ENCODE data around the gene RMDN2.
"Not testable (repeated sequence)": the region's sequence is repeated elsewhere in the genome, so short reads cannot be mapped to it uniquely, and the experiment has no call there.

RMDN2 gene

DNA sequence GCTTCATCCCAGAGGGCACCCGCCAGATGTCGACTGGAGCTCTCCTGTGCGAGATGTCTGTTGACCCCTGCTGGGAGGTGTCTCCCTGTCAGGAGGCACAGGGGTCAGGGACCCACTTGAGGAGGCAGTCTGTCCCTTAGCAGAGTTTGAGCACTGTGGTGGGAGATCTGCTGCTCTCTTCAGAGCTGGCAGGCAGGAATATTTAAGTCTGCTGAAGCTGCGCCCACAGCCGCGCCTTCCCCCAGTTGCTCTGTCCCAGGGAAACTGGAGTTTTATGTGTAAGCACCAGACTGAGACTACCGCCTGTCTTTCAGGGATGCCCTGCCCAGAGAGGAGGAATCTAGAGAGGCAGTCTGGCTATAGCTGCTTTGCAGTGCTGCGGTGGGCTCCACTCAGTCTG is 16.2 kb downstream of the RMDN2 start:
- not testable (repeated sequence) for H3K9ac ChIP-seq (ENCODE audit: low read depth, low read length); H3K27me3 ChIP-seq (ENCODE audit: insufficient read depth, low read length, poor library complexity); ATAC-seq (ENCODE audit: insufficient read depth, low read depth); H3K79me2 ChIP-seq (ENCODE audit: insufficient read depth, low read length); DNase-seq; H3K4me3 ChIP-seq (ENCODE audit: low read depth in 1 of 2, low read length in 2 of 2); H3K4me2 ChIP-seq (ENCODE audit: insufficient read depth, low read length); H3K27ac ChIP-seq (ENCODE audit: low read length); H2AFZ ChIP-seq (ENCODE audit: low read depth, low read length); H4K20me1 ChIP-seq (ENCODE audit: insufficient read depth, low read length); H3K4me1 ChIP-seq (ENCODE audit: insufficient read depth, low read length); H3K36me3 ChIP-seq (ENCODE audit: insufficient read depth, low read length); H3K9me3 ChIP-seq (ENCODE audit: insufficient read depth, low read length, severe bottlenecking)

DNA sequence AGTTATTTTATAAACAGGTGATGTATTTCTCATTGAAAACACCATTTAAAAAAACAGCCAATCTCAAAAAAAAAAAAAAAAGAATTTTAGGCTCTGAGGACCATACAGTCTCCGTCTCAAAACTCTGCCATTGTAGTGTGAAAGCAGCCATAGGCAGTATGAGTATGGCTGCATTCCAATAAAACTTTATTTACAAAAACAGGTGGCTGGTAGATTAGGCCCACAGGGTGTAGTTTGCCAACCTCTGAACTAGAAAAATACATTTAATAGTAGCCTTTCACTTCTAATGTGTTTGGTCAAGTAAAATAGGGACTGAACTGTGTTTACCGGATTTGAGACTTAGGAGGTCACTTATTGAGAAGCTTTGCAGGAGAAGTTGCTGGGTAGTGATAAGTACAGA is 19.2 kb downstream of the RMDN2 start:
- TF ChIP-seq, protein P1, sequence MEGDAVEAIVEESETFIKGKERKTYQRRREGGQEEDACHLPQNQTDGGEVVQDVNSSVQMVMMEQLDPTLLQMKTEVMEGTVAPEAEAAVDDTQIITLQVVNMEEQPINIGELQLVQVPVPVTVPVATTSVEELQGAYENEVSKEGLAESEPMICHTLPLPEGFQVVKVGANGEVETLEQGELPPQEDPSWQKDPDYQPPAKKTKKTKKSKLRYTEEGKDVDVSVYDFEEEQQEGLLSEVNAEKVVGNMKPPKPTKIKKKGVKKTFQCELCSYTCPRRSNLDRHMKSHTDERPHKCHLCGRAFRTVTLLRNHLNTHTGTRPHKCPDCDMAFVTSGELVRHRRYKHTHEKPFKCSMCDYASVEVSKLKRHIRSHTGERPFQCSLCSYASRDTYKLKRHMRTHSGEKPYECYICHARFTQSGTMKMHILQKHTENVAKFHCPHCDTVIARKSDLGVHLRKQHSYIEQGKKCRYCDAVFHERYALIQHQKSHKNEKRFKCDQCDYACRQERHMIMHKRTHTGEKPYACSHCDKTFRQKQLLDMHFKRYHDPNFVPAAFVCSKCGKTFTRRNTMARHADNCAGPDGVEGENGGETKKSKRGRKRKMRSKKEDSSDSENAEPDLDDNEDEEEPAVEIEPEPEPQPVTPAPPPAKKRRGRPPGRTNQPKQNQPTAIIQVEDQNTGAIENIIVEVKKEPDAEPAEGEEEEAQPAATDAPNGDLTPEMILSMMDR (IDR thresholded peaks at IDR 0.05; ENCODE audit: borderline replicate concordance, extremely low read depth, low read length, poor library complexity, severe bottlenecking) = no peak
- TF ChIP-seq EZH2 (IDR thresholded peaks at IDR 0.05; ENCODE audit: borderline replicate concordance, low read depth, low read length, severe bottlenecking) = no peak

DNA sequence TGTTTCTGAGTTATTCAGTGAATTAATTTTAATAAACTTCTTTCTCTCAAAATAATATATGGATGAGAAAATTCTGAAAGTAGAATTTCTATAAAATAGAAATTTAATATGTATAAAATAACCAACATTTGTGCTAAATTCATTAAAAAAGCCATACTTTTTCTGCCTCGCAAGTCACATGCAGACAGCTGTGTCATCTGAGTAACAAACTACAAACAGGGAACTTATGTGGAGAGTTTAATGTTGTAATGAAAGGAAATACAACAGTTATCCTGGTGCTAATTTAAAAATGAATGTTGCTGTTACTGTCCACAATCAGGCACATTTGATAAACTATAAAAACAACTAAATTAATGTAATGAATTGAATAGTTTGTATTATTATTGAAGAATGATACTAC is 22.2 kb downstream of the RMDN2 start:
- no peak for TF ChIP-seq EZH2 (IDR thresholded peaks at IDR 0.05; ENCODE audit: borderline replicate concordance, low read depth, low read length, severe bottlenecking)
- TF ChIP-seq, protein P1 (IDR thresholded peaks at IDR 0.05; ENCODE audit: borderline replicate concordance, extremely low read depth, low read length, poor library complexity, severe bottlenecking) = no peak

More for the DNA sequence above, 19.2 kb downstream of the RMDN2 start:
- Histone ChIP-seq H3K4me3 (ENCODE audit: low read depth in 1 of 2, low read length in 2 of 2) (no peak overlapping the region), H2AFZ (ENCODE audit: low read depth, low read length) (no peak overlapping the region), H3K9ac (ENCODE audit: low read depth, low read length) (no peak overlapping the region), H3K79me2 (ENCODE audit: insufficient read depth, low read length) (no peaks in the 10 kb centered on the region), H3K4me2 (ENCODE audit: insufficient read depth, low read length) (no peak overlapping the region), H4K20me1 (ENCODE audit: insufficient read depth, low read length) (no peaks in the 10 kb centered on the region), H3K27ac (ENCODE audit: low read length) (no peak overlapping the region), H3K27me3 (ENCODE audit: insufficient read depth, low read length, poor library complexity) (no peaks in the 10 kb centered on the region), H3K36me3 (ENCODE audit: insufficient read depth, low read length) (no peaks in the 10 kb centered on the region), H3K4me1 (ENCODE audit: insufficient read depth, low read length) (no peaks in the 10 kb centered on the region), H3K9me3 (ENCODE audit: insufficient read depth, low read length, severe bottlenecking) (no peaks in the 10 kb centered on the region)
- ATAC-seq (ENCODE audit: insufficient read depth, low read depth) (no peak), DNase-seq (no peak)

DNA sequence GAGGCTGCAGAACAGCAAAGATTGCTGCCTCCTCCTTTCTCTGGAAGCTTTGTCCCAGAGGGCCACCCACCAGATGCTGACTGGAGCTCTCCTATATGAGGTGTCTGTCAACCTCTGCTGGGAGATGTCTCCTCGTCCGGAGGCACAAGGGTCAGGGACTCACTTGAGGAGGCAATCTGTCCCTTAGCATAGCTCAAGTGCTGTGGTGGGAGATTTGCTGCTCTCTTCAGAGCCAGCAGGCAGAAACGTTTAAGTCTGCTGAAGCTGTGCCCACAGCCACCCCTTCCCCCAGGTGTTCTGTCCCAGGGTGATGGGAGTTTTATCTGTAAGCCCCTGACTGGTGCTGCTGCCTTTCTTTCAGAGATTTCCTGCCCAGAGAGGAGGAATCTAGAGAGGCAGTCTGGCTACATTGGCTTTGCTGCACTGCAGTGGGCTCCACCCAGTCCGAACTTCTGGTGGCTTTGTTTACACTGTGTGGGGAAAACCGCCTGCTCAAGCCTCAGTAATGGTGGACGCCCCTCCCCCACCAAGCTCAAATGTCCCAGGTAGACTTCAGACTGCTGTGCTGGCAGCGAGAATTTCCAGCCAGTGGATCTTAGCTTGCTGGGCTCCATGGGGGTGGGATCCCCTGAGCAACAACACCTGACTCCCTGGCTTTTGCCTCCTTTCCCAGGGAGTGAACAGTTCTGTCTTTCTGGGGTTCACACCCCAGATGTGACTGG is 37.1 kb downstream of the RMDN2 start:
- H3K9ac ChIP-seq (ENCODE audit: low read depth, low read length); H3K4me2 ChIP-seq (ENCODE audit: insufficient read depth, low read length); H3K4me1 ChIP-seq (ENCODE audit: insufficient read depth, low read length); H3K79me2 ChIP-seq (ENCODE audit: insufficient read depth, low read length); H4K20me1 ChIP-seq (ENCODE audit: insufficient read depth, low read length); H3K4me3 ChIP-seq (ENCODE audit: low read depth in 1 of 2, low read length in 2 of 2); ATAC-seq (ENCODE audit: insufficient read depth, low read depth); H3K36me3 ChIP-seq (ENCODE audit: insufficient read depth, low read length); H3K27me3 ChIP-seq (ENCODE audit: insufficient read depth, low read length, poor library complexity); H2AFZ ChIP-seq (ENCODE audit: low read depth, low read length); H3K9me3 ChIP-seq (ENCODE audit: insufficient read depth, low read length, severe bottlenecking); H3K27ac ChIP-seq (ENCODE audit: low read length); DNase-seq: not testable (repeated sequence)

More for the DNA sequence above, 22.2 kb downstream of the RMDN2 start:
- no peak overlapping the region for H3K9ac ChIP-seq (ENCODE audit: low read depth, low read length)
- H3K27ac ChIP-seq (ENCODE audit: low read length) = no peak overlapping the region
- no peak overlapping the region for H3K4me3 ChIP-seq (ENCODE audit: low read depth in 1 of 2, low read length in 2 of 2)
- H3K27me3 ChIP-seq (ENCODE audit: insufficient read depth, low read length, poor library complexity) = no peaks in the 10 kb centered on the region
- no peaks in the 10 kb centered on the region for H3K36me3 ChIP-seq (ENCODE audit: insufficient read depth, low read length)
- no peak overlapping the region for H2AFZ ChIP-seq (ENCODE audit: low read depth, low read length)
- no peaks in the 10 kb centered on the region for H3K4me1 ChIP-seq (ENCODE audit: insufficient read depth, low read length)
- no peaks in the 10 kb centered on the region for H4K20me1 ChIP-seq (ENCODE audit: insufficient read depth, low read length)
- no peak for ATAC-seq (ENCODE audit: insufficient read depth, low read depth)
- H3K79me2 ChIP-seq (ENCODE audit: insufficient read depth, low read length) = no peaks in the 10 kb centered on the region
- no peaks in the 10 kb centered on the region for H3K9me3 ChIP-seq (ENCODE audit: insufficient read depth, low read length, severe bottlenecking)
- DNase-seq = no peak
- no peak overlapping the region for H3K4me2 ChIP-seq (ENCODE audit: insufficient read depth, low read length)

DNA sequence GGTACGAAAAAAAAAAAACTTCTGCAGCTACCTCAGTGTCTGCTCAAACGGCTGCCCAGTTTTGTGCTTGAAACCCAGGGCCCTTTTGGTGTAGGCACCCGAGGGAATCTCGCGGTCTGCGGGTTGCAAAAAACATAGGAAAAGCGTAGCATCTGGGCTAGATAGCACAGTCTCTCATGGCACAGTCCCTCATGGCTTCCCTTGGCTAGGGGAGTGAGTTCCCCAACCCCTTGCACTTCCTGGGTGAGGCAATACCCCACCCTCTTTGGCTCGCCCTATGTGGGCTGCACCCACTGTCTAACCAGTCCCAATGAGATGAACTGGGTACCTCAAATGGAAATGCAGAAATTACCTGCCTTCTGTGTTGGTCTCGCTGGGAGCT is 37.6 kb downstream of the RMDN2 start:
- not testable (repeated sequence) for ATAC-seq (ENCODE audit: insufficient read depth, low read depth); H3K4me1 ChIP-seq (ENCODE audit: insufficient read depth, low read length); DNase-seq; H4K20me1 ChIP-seq (ENCODE audit: insufficient read depth, low read length); H3K4me2 ChIP-seq (ENCODE audit: insufficient read depth, low read length); H2AFZ ChIP-seq (ENCODE audit: low read depth, low read length); H3K36me3 ChIP-seq (ENCODE audit: insufficient read depth, low read length); H3K79me2 ChIP-seq (ENCODE audit: insufficient read depth, low read length); H3K9me3 ChIP-seq (ENCODE audit: insufficient read depth, low read length, severe bottlenecking); H3K27me3 ChIP-seq (ENCODE audit: insufficient read depth, low read length, poor library complexity); H3K9ac ChIP-seq (ENCODE audit: low read depth, low read length); H3K4me3 ChIP-seq (ENCODE audit: low read depth in 1 of 2, low read length in 2 of 2); H3K27ac ChIP-seq (ENCODE audit: low read length)

DNA sequence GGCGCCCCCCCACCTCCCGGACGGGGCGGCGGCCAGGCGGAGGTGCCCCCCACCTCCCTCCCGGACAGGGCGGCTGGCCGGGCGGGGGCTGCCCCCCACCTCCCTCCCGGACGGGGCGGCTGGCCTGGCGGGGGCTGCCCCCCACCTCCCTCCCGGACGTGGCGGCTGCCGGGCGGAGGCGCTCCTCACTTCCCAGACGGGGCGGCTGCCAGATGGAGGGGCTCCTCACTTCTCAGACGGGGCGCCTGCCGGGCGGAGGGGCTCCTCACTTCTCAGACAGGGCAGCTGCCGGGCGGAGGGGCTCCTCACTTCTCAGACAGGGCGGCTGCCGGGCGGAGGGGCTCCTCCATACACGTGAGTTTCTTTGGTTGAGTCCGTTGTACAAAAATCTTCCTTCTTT is 38.8 kb downstream of the RMDN2 start:
- not testable (repeated sequence) for ATAC-seq (ENCODE audit: insufficient read depth, low read depth); H3K27ac ChIP-seq (ENCODE audit: low read length); H3K79me2 ChIP-seq (ENCODE audit: insufficient read depth, low read length); H3K4me2 ChIP-seq (ENCODE audit: insufficient read depth, low read length); H3K4me1 ChIP-seq (ENCODE audit: insufficient read depth, low read length); H3K9me3 ChIP-seq (ENCODE audit: insufficient read depth, low read length, severe bottlenecking); H3K36me3 ChIP-seq (ENCODE audit: insufficient read depth, low read length); H2AFZ ChIP-seq (ENCODE audit: low read depth, low read length); H3K4me3 ChIP-seq (ENCODE audit: low read depth in 1 of 2, low read length in 2 of 2); H3K9ac ChIP-seq (ENCODE audit: low read depth, low read length); H3K27me3 ChIP-seq (ENCODE audit: insufficient read depth, low read length, poor library complexity); DNase-seq; H4K20me1 ChIP-seq (ENCODE audit: insufficient read depth, low read length)
